H1 (cell line): ENCODE results near the gene PLCB2. TPM values are rescaled to one million over a fixed set of nuclear protein-coding genes. Genes with fewer than 3 reads are reported as not detected.

Source experiments
- CTCF ChIA-PET: fragments of 300-600 bp; sonication (Branson Sonifier 250); formaldehyde crosslinking; loops from one replicate; lab custom pipeline; 2021; ENCODE audit not compliant: partially characterized antibody; lab: Charles Lee
- POLR2A ChIA-PET: fragments of 300-600 bp; sonication (Branson Sonifier 250); formaldehyde crosslinking; loops from one replicate; lab custom pipeline; 2021; ENCODE audit warnings: inconsistent platforms; ENCODE audit not compliant: partially characterized antibody; lab: Charles Lee
- DNase-seq, 2 experiments: peaks; one replicate each; pipeline versions ENCODE4 v3.0.0 to v3.0.0-alpha.2; 2010 to 2022; ENCODE audit warnings: low spot score in 2 of 2, low read depth in 1 of 2, mixed read lengths in 1 of 2
- FAIRE-seq: peaks from 2 replicates; lab custom pipeline; 2011; peaks lifted over from hg19 to GRCh38; lab: Jason Lieb, UNC
- H2AFZ ChIP-seq: 2 replicates; pipeline ENCODE4 v1.8.1; 2012; ENCODE audit warnings: low read length, inconsistent platforms
- H2AK5ac ChIP-seq: 2 replicates; pipeline ENCODE4 v1.6.1; 2013; ENCODE audit warnings: low read depth, low read length
- H2BK120ac ChIP-seq: replicated peaks from 2 replicates; pipeline ENCODE3; 2013; ENCODE audit warnings: low read depth, low read length, inconsistent platforms
- H2BK12ac ChIP-seq: 2 replicates; pipeline ENCODE4 v1.6.1; 2013; ENCODE audit warnings: low read depth, low read length
- H2BK15ac ChIP-seq: 2 replicates; pipeline ENCODE4 v1.6.1; 2013; ENCODE audit warnings: low read length
- H2BK20ac ChIP-seq: 2 replicates; pipeline ENCODE4 v1.6.1; 2013; ENCODE audit warnings: low read length
- H2BK5ac ChIP-seq: 2 replicates; pipeline ENCODE4 v1.6.1; 2013; ENCODE audit warnings: low read depth, low read length
- H3K14ac ChIP-seq: 2 replicates; pipeline ENCODE4 v1.6.1; 2013; ENCODE audit warnings: inconsistent platforms; ENCODE audit not compliant: insufficient read length
- H3K18ac ChIP-seq: 2 replicates; pipeline ENCODE4 v1.6.1; 2013; ENCODE audit warnings: low read length; ENCODE audit errors: extremely low read depth
- H3K23ac ChIP-seq: 2 replicates; pipeline ENCODE4 v1.6.1; 2013; ENCODE audit warnings: inconsistent platforms; ENCODE audit not compliant: insufficient read length
- H3K23me2 ChIP-seq: 2 replicates; pipeline ENCODE4 v1.6.1; 2013; ENCODE audit warnings: low read depth, low read length
- H3K27ac ChIP-seq: 2 replicates; pipeline ENCODE4 v1.6.1; 2011; ENCODE audit warnings: low read depth, low read length, inconsistent platforms
- H3K27me3 ChIP-seq, 4 experiments: replicated peaks in 1 of 4; 1 replicate in 1 of 4; 2 replicates in 3 of 4; pipeline versions ENCODE4 v1.6.1 to v1.8.1; 2011 to 2013; ENCODE audit warnings: low read length in 3 of 4, mild to moderate bottlenecking in 3 of 4, inconsistent platforms in 2 of 4, mixed read lengths in 2 of 4, moderate library complexity in 1 of 4; ENCODE audit not compliant: control insufficient read depth in 3 of 4, insufficient read depth in 3 of 4; ENCODE audit errors: extremely low read depth in 1 of 4
- H3K36me3 ChIP-seq, 4 experiments: 2 replicates each; pipeline versions ENCODE4 v1.6.1 to v1.8.1; 2011 to 2013; ENCODE audit warnings: mild to moderate bottlenecking in 4 of 4, low read length in 3 of 4, moderate library complexity in 2 of 4, control low read depth in 1 of 4, inconsistent platforms in 1 of 4; ENCODE audit not compliant: insufficient read depth in 4 of 4, control insufficient read depth in 2 of 4
- H3K4ac ChIP-seq: replicated peaks from 2 replicates; pipeline ENCODE3; 2013; ENCODE audit warnings: low read length, low read depth, mixed read lengths, inconsistent platforms; ENCODE audit not compliant: insufficient read length
- H3K4me1 ChIP-seq, 4 experiments: replicated peaks in 1 of 4; 1 replicate in 1 of 4; 2 replicates in 3 of 4; pipeline versions ENCODE4 v1.6.1 to v1.8.1; 2011 to 2013; ENCODE audit warnings: low read length in 3 of 4, inconsistent platforms in 2 of 4, mixed read lengths in 1 of 4; ENCODE audit not compliant: insufficient read depth in 4 of 4, control insufficient read depth in 3 of 4
- H3K4me2 ChIP-seq, 2 experiments: 2 replicates each; pipeline versions ENCODE4 v1.6.1 to v1.8.1; 2011 to 2013; ENCODE audit warnings: low read depth in 2 of 2, low read length in 2 of 2, control low read depth in 1 of 2, inconsistent platforms in 1 of 2, mild to moderate bottlenecking in 1 of 2; ENCODE audit not compliant: insufficient read depth in 1 of 2
- H3K4me3 ChIP-seq, 4 experiments: fragments of 200-600, 300-600 bp in 1 of 4; sonication (generic), shearing (Covaris generic), sonication (Bioruptor Twin) in 1 of 4; 2 replicates each; pipeline versions ENCODE4 v1.5.1 to v1.8.1; 2011 to 2016; ENCODE audit warnings: low read length in 4 of 4, low read depth in 3 of 4, control low read depth in 2 of 4, inconsistent platforms in 2 of 4, mild to moderate bottlenecking in 2 of 4, mixed read lengths in 1 of 4, moderate library complexity in 1 of 4; ENCODE audit not compliant: insufficient read depth in 2 of 4; ENCODE audit errors: extremely low read depth in 1 of 4
- H3K56ac ChIP-seq: replicated peaks from 2 replicates; pipeline ENCODE3; 2013; ENCODE audit warnings: low read depth, mild to moderate bottlenecking, mixed read lengths, low read length, inconsistent platforms; ENCODE audit not compliant: insufficient read length
- H3K79me1 ChIP-seq: 2 replicates; pipeline ENCODE4 v1.6.1; 2013; ENCODE audit warnings: low read depth, low read length, control low read depth
- H3K79me2 ChIP-seq, 2 experiments: 2 replicates each; pipeline versions ENCODE4 v1.6.1 to v1.8.1; 2012 to 2013; ENCODE audit warnings: low read length in 2 of 2, mild to moderate bottlenecking in 2 of 2, inconsistent platforms in 1 of 2; ENCODE audit not compliant: insufficient read depth in 2 of 2, control insufficient read depth in 1 of 2
- H3K9ac ChIP-seq, 4 experiments: replicated peaks in 1 of 4; 1 replicate in 1 of 4; 2 replicates in 3 of 4; pipeline versions ENCODE4 v1.6.1 to v1.8.1; 2011 to 2013; ENCODE audit warnings: low read depth in 3 of 4, low read length in 3 of 4, control low read depth in 2 of 4, mild to moderate bottlenecking in 2 of 4, moderate library complexity in 2 of 4, inconsistent platforms in 1 of 4; ENCODE audit errors: extremely low read depth in 1 of 4
- H3K9me3 ChIP-seq, 2 experiments: 2 replicates each; pipeline versions ENCODE4 v1.6.1 to v1.8.1; 2012 to 2013; ENCODE audit warnings: mild to moderate bottlenecking in 2 of 2, moderate library complexity in 2 of 2, control low read depth in 1 of 2, inconsistent platforms in 1 of 2, low read depth in 1 of 2, low read length in 1 of 2, mixed read lengths in 1 of 2; ENCODE audit not compliant: insufficient read depth in 2 of 2
- H4K20me1 ChIP-seq, 2 experiments: replicated peaks in 1 of 2; 2 replicates each; pipeline versions ENCODE3 to v1.8.1; 2011 to 2013; ENCODE audit warnings: inconsistent platforms in 2 of 2, low read length in 2 of 2, mild to moderate bottlenecking in 1 of 2; ENCODE audit not compliant: insufficient read depth in 2 of 2, control insufficient read depth in 1 of 2
- H4K5ac ChIP-seq: 2 replicates; pipeline ENCODE4 v1.6.1; 2013; ENCODE audit warnings: low read length, low read depth, mixed read lengths, inconsistent platforms; ENCODE audit not compliant: insufficient read length
- H4K8ac ChIP-seq: 2 replicates; pipeline ENCODE4 v1.8.0; 2013; ENCODE audit warnings: mild to moderate bottlenecking, moderate library complexity, low read length, inconsistent platforms; ENCODE audit not compliant: insufficient read depth; ENCODE audit errors: extremely low read depth
- H4K91ac ChIP-seq: replicated peaks from 2 replicates; pipeline ENCODE3; 2013; ENCODE audit warnings: low read length, mixed read lengths, inconsistent platforms; ENCODE audit not compliant: insufficient read length
- SP4 ChIP-seq: IDR thresholded peaks from 2 replicates; pipeline ENCODE4 v1.6.1; 2012; ENCODE audit warnings: low read length, inconsistent platforms
- WGBS, 2 experiments: shearing (Covaris generic) in 1 of 2; methylation state at CpG; one replicate each; pipeline versions ENCODE4 v1.1.6 to v1.1.7; 2013 to 2015; ENCODE audit warnings: low lambda C conversion rate in 2 of 2, mixed read lengths in 2 of 2, inconsistent platforms in 1 of 2, low coverage in 1 of 2, missing lambda C conversion rate in 1 of 2; ENCODE audit not compliant: insufficient replicate concordance in 2 of 2, insufficient coverage in 1 of 2, insufficient read length in 1 of 2; ENCODE audit errors: extremely low coverage in 1 of 2, missing lambda C conversion rate in 1 of 2; 5-methylcytosine and 5-hydroxymethylcytosine counted together
- polyA plus RNA-seq, 7 experiments: library from polyadenylated mRNA; depleted of rRNA in 3 of 7; stranded (reverse) in 5 of 7; unstranded in 2 of 7; fragments of >200 nt in 5 of 7; fragments of 200-250 nt in 2 of 7; gene quantifications; 1 replicate in 5 of 7; 2 replicates in 1 of 7; 4 replicates in 1 of 7; pipeline versions ENCODE4 v1.2.1 to v1.2.3, GENCODE V29; 2011 to 2013; ENCODE audit warnings: missing spikeins in 2 of 7, mixed read lengths in 2 of 7
- total RNA-seq: library from RNA; stranded (reverse); fragmentation: NEBNext Ultra II Directional; extraction: Animal tissue kit (Norgen Biotek cat#: 25700); gene quantifications from 2 replicates; pipeline ENCODE4 v1.2.1, GENCODE V29; 2021

Gene PLCB2
- total and polyA plus RNA-seq, 2 of the 8 experiments (the other 6 are each of a cell fraction or from before 2014, with no cell fraction given) = 7.2 to 8.4 TPM

DNA sequence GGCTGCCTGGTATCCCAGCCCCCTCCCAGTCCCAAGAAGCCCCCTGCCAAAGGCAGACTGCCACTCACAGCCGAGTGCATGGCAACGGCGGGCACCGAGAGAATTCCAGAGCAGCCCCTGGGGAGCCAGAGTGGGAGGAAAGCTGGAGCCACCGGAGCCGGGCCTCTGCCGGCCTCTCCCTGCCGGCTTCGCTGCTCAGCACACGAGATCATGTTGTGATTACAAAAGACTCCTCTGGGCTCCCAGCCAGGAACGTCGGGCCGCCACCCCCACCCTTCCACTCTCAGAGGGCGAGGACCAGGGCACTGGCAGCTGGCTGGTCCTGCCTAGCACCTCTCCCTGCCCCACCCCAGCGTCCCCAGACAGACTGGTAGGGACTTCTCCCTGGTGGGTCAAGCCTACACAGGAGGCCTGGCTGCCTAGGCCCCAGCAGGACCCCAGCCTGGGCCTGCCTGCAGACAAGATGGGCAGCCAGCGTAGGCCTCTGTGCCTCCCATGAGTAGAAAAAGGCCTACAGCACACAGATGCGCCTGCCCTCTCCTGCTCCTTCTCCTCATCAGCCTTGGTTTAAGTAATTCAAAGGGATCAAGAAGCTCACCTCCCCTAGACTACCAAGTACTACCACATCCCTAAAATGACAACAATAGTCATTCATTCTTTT, 33.1 kb upstream of the PLCB2 start, which contains the start of gene CCDC9B:
Gene CCDC9B, minus strand, starts transcription at position 200 of the 661 bp plus-strand sequence. Its CDS starts 120 bp downstream, at position 80.
- FAIRE-seq = no peak
- Histone ChIP-seq H3K79me1 (no peaks in the 10 kb centered on the region), H2BK5ac (peak within 1 kb of the TSS; percentile 52; the same call in 1 of the 2 replicates), H2AFZ (peak within 1 kb of the TSS; percentile 52; the same call in 1 of the 2 replicates), H3K23me2 (no peaks in the 10 kb centered on the region), H3K4me1 (peaks cover 0 to 27% (median 20%) of the 10 kb centered on the region in 4 experiments; a peak in 6 of 7 replicates), H2AK5ac (no peak within 1 kb of the TSS), H3K56ac (no peak within 1 kb of the TSS), H3K79me2 (no peaks in the 10 kb centered on the region), H4K20me1 (no peaks in the 10 kb centered on the region), H2BK15ac (peak within 1 kb of the TSS; percentile 67; the same call in 1 of the 2 replicates), H2BK120ac (peak within 1 kb of the TSS; percentile 38), H2BK12ac (peak within 1 kb of the TSS; percentile 68; the same call in 1 of the 2 replicates), H3K9me3 (no peaks in the 10 kb centered on the region), H3K36me3 (no peaks in the 10 kb centered on the region), H3K4me3 (no peak within 1 kb of the TSS), H2BK20ac (peak within 1 kb of the TSS; percentile 90), H4K8ac (peak within 1 kb of the TSS; percentile 89), H3K27me3 (peaks cover 0 to 4% (median under 1%) of the 10 kb centered on the region in 4 experiments; a peak in 1 of 7 replicates), H4K5ac (peak within 1 kb of the TSS; percentile 53), H3K9ac (no peak within 1 kb of the TSS; a peak in 1 of 7 replicates), H3K4ac (peak within 1 kb of the TSS; percentile 75), H3K18ac (peak within 1 kb of the TSS; percentile 90), H3K4me2 (no peak within 1 kb of the TSS), H3K14ac (no peak within 1 kb of the TSS), H3K27ac (no peak within 1 kb of the TSS), H3K23ac (no peak within 1 kb of the TSS), H4K91ac (peak within 1 kb of the TSS; percentile 61)
- ChIA-PET POLR2A (interaction anchor here (0.6 to 8.1 kb wide), 8 partner anchors 9 to 55 kb away, joined by 3 to 66 read pairs (median 4); no protein-coding TSS in a partner anchor), CTCF (interaction anchor here (0.6 to 27.4 kb wide), 14 partner anchors 9 to 362 kb away, joined by 3 to 584 read pairs (median 110); partner anchors contain the start of genes ANKRD63, DISP2, INAFM2 and PHGR1)
- peak in 1 of 2 experiments; percentile 60 for DNase-seq
- WGBS, 2 experiments = 78% methylated on average over 17 of the region's 17 CpGs; no CpG with 5 or more reads in 1 of the 2 experiments
- TF ChIP-seq SP4 = no peak
